A673 (cell line): ENCODE results near the gene PTRH1. TPM values are rescaled to one million over a fixed set of nuclear protein-coding genes. Genes with fewer than 3 reads are reported as not detected.

ENCODE experiments used
- BruUV-seq: library from RNA; stranded (reverse); fragments of 400-500 nt; replicated peaks from 2 replicates; lab custom pipeline; 2021; lab: Mats Ljungman, UMichigan
- CTCF ChIA-PET: fragments of 300-600 bp; sonication (Branson Sonifier 250); formaldehyde crosslinking; loops from one replicate; lab custom pipeline; 2022; ENCODE audit warnings: antibody characterized with exemption; lab: Charles Lee
- POLR2A ChIA-PET: fragments of 300-600 bp; sonication (Branson Sonifier 250); formaldehyde crosslinking; loops from one replicate; lab custom pipeline; 2022; ENCODE audit warnings: antibody characterized with exemption; ENCODE audit not compliant: low non-redundant PET; lab: Charles Lee
- DNase-seq: peaks from one replicate; pipeline ENCODE4 v3.0.0-alpha.2; 2015; ENCODE audit warnings: low spot score
- H3K27ac ChIP-seq: fragments of 200-600 bp; sonication (generic); 2 replicates; pipeline ENCODE4 v1.5.1; 2016; ENCODE audit warnings: mixed run types, low read depth, mild to moderate bottlenecking, mixed read lengths, antibody characterized with exemption, low read length; ENCODE audit not compliant: poor library complexity, severe bottlenecking
- H3K27me3 ChIP-seq: fragments of 200-600 bp; sonication (generic); replicated peaks from 2 replicates; pipeline ENCODE4 v1.6.1; 2017; ENCODE audit warnings: mixed run types, low read depth, mild to moderate bottlenecking, mixed read lengths, antibody characterized with exemption, low read length; ENCODE audit not compliant: insufficient read depth, poor library complexity
- H3K36me3 ChIP-seq: fragments of 200-600 bp; sonication (generic); 2 replicates; pipeline ENCODE4 v1.6.1; 2016; ENCODE audit warnings: mixed run types, mild to moderate bottlenecking, mixed read lengths, antibody characterized with exemption, low read length; ENCODE audit not compliant: insufficient read depth, poor library complexity, severe bottlenecking
- H3K4me1 ChIP-seq: fragments of 200-600 bp; sonication (generic); 2 replicates; pipeline ENCODE4 v1.6.1; 2017; ENCODE audit warnings: mixed run types, mild to moderate bottlenecking, mixed read lengths, antibody characterized with exemption, low read length; ENCODE audit not compliant: insufficient read depth, poor library complexity, severe bottlenecking
- H3K4me3 ChIP-seq: fragments of 200-600 bp; sonication (generic); 2 replicates; pipeline ENCODE4 v1.5.1; 2016; ENCODE audit warnings: low read depth, mixed run types, mild to moderate bottlenecking, mixed read lengths, low read length; ENCODE audit not compliant: poor library complexity, severe bottlenecking
- H3K9me3 ChIP-seq: fragments of 200-600 bp; sonication (generic); 2 replicates; pipeline ENCODE4 v1.6.1; 2016; ENCODE audit warnings: mixed run types, low read depth, mild to moderate bottlenecking, mixed read lengths, antibody characterized with exemption, low read length; ENCODE audit not compliant: poor library complexity, severe bottlenecking
- CTCF ChIP-seq: fragments of 300-800, 200-600 bp; sonication (generic); conservative IDR thresholded peaks from 2 replicates; pipeline ENCODE4 v1.5.1; 2017; ENCODE audit warnings: low read depth, mild to moderate bottlenecking, antibody characterized with exemption, low read length, moderate library complexity, mixed read lengths
- EZH2 ChIP-seq: fragments of 200-600 bp; sonication (generic); IDR thresholded peaks from 2 replicates; pipeline ENCODE4 v1.6.1; 2017; ENCODE audit warnings: borderline replicate concordance, low read depth, mild to moderate bottlenecking, mixed read lengths, antibody characterized with exemption, low read length; ENCODE audit not compliant: poor library complexity, severe bottlenecking
- intact Hi-C: fragments of 100-400 bp; cut with micrococcal nuclease; formaldehyde crosslinking; loops from one replicate; pipeline ENCODE4 v1.10.0; 2022; ENCODE audit not compliant: unreplicated experiment
- total RNA-seq: library from RNA; stranded (reverse); gene quantifications from 2 replicates; pipeline ENCODE4 v1.2.3, GENCODE V29; 2021

Gene PTRH1
- total RNA-seq, 1 experiment from 2014 or later = 9.3 TPM

- no peaks in the 10 kb centered on the region for H3K9me3 ChIP-seq
- CTCF ChIA-PET = no interaction called here
- intact Hi-C loops = no loop called here
These were observed 24.7 kb downstream of the PTRH1 start for GRCh38 chr9:127690735-127691134.

GRCh38 chr9:127689329-127690000 is 26.0 kb downstream of the PTRH1 start:
- no peaks in the 10 kb centered on the region for H3K4me1 ChIP-seq
- POLR2A ChIA-PET = no interaction called here
- no peaks in the 10 kb centered on the region for H3K9me3 ChIP-seq
- CTCF ChIA-PET = no interaction called here
- no peak overlapping the region for H3K27ac ChIP-seq
- TF ChIP-seq CTCF (no peak), EZH2 (no peak)
- H3K27me3 ChIP-seq = no peaks in the 10 kb centered on the region
- no peak overlapping the region for H3K4me3 ChIP-seq
- intact Hi-C loops = no loop called here
- BruUV-seq = no TSS peak
- no peaks in the 10 kb centered on the region for H3K36me3 ChIP-seq
- no peak for DNase-seq

More at GRCh38 chr9:127690735-127691134, 24.7 kb downstream of the PTRH1 start:
- H3K27ac ChIP-seq = no peak overlapping the region
- H3K4me1 ChIP-seq = no peaks in the 10 kb centered on the region
- no peak for TF ChIP-seq CTCF
- TF ChIP-seq EZH2 = no peak
- BruUV-seq = no TSS peak
- H3K4me3 ChIP-seq = no peak overlapping the region
- no peaks in the 10 kb centered on the region for H3K36me3 ChIP-seq
- no peak for DNase-seq
- H3K27me3 ChIP-seq = no peaks in the 10 kb centered on the region
- POLR2A ChIA-PET = no interaction called here

GRCh38 chr9:127686461-127687393 is 28.7 kb downstream of the PTRH1 start:
- no peaks in the 10 kb centered on the region for H3K9me3 ChIP-seq
- no TSS peak for BruUV-seq
- no peak overlapping the region for H3K27ac ChIP-seq
- no peak overlapping the region for H3K4me3 ChIP-seq
- H3K36me3 ChIP-seq = no peaks in the 10 kb centered on the region
- ChIA-PET CTCF (no interaction called here), POLR2A (no interaction called here)
- H3K4me1 ChIP-seq = no peaks in the 10 kb centered on the region
- no peak for DNase-seq
- intact Hi-C loops = no loop called here
- H3K27me3 ChIP-seq = no peaks in the 10 kb centered on the region
- no peak for TF ChIP-seq EZH2
- no peak for TF ChIP-seq CTCF
